GM12872 (cell line): Measurements from ENCODE around the gene TRIP13.

Experiments
- CTCF ChIP-seq: IDR thresholded peaks from 3 replicates; pipeline ENCODE4 v1.5.1; 2011; ENCODE audit warnings: low read depth, mild to moderate bottlenecking, low read length, moderate library complexity; ENCODE audit not compliant: insufficient read depth

TRIP13 gene

GRCh38 chr5:963673-964531 is 71.2 kb downstream of the TRIP13 start:
- no peak for TF ChIP-seq CTCF

GRCh38 chr5:964821-965220 is 72.1 kb downstream of the TRIP13 start:
- no peak for TF ChIP-seq CTCF

- TF ChIP-seq CTCF, result no peak
Observed at GRCh38 chr5:965604-966344, 73.1 kb downstream of the TRIP13 start.

- no peak for TF ChIP-seq CTCF
Observed at GRCh38 chr5:966345-966710, 73.6 kb downstream of the TRIP13 start.

- TF ChIP-seq CTCF, result no peak
Observed at GRCh38 chr5:966941-967340, 74.3 kb downstream of the TRIP13 start.
